Endothelial cell of umbilical vein (primary cell): ENCODE results near the gene MADCAM1. TPM values are rescaled to one million over a fixed set of nuclear protein-coding genes. Genes with fewer than 3 reads are reported as not detected.

Experiments
- BruUV-seq: library from RNA; stranded (reverse); fragments of 400-500 nt; replicated peaks from 2 replicates; lab custom pipeline; 2021; lab: Mats Ljungman, UMichigan
- CTCF ChIA-PET: fragments of 300-600, 350-600 bp; sonication (Branson Sonifier 250); formaldehyde crosslinking; loops from one replicate; lab custom pipeline; 2021; ENCODE audit warnings: antibody characterized with exemption, inconsistent platforms; lab: Charles Lee
- POLR2A ChIA-PET: fragments of 300-600, 350-600 bp; sonication (Branson Sonifier 250); formaldehyde crosslinking; loops from one replicate; lab custom pipeline; 2021; ENCODE audit warnings: antibody characterized with exemption, inconsistent platforms; lab: Charles Lee
- DNase-seq: peaks from one replicate; pipeline ENCODE4 v3.0.0-alpha.2; 2011; ENCODE audit warnings: low read depth, low spot score
- FAIRE-seq: peaks from 2 replicates; lab custom pipeline; 2011; peaks lifted over from hg19 to GRCh38; lab: Jason Lieb, UNC
- H2AFZ ChIP-seq: 2 replicates; pipeline ENCODE4 v1.6.0; 2012; ENCODE audit warnings: low read depth, low read length, control low read depth, inconsistent platforms
- H3K27ac ChIP-seq: 2 replicates; pipeline ENCODE4 v1.5.1; 2011; ENCODE audit warnings: low read depth, mild to moderate bottlenecking, control low read depth, low read length, moderate library complexity; ENCODE audit not compliant: insufficient read depth
- H3K27me3 ChIP-seq, 2 experiments: 2 replicates each; pipeline versions ENCODE4 v1.6.0 to v1.6.1; 2011; ENCODE audit warnings: low read length in 2 of 2, mixed read lengths in 1 of 2; ENCODE audit not compliant: control insufficient read depth in 2 of 2, insufficient read depth in 2 of 2
- H3K36me3 ChIP-seq, 2 experiments: 2 replicates in 1 of 2; 3 replicates in 1 of 2; pipeline ENCODE4 v1.5.1; 2011; ENCODE audit warnings: low read length in 2 of 2, mild to moderate bottlenecking in 1 of 2, moderate library complexity in 1 of 2; ENCODE audit not compliant: control insufficient read depth in 2 of 2, insufficient read depth in 2 of 2; ENCODE audit errors: extremely low read depth in 1 of 2
- H3K4me1 ChIP-seq: 3 replicates; pipeline ENCODE4 v1.5.1; 2011; ENCODE audit warnings: mild to moderate bottlenecking, low read length; ENCODE audit not compliant: control insufficient read depth, insufficient read depth; ENCODE audit errors: extremely low read depth
- H3K4me2 ChIP-seq: 2 replicates; pipeline ENCODE4 v1.6.1; 2011; ENCODE audit warnings: low read length, control low read depth, mixed read lengths; ENCODE audit not compliant: insufficient read depth
- H3K4me3 ChIP-seq, 3 experiments: fragments of 200-600 bp in 1 of 3; sonication (generic), shearing (Covaris generic) in 1 of 3; replicated peaks in 1 of 3; 2 replicates each; pipeline ENCODE4 v1.5.1; 2011 to 2016; ENCODE audit warnings: control low read depth in 3 of 3, low read length in 3 of 3, mild to moderate bottlenecking in 2 of 3, inconsistent platforms in 1 of 3, low read depth in 1 of 3, moderate library complexity in 1 of 3; ENCODE audit not compliant: insufficient read depth in 1 of 3
- H3K79me2 ChIP-seq: 2 replicates; pipeline ENCODE4 v1.6.0; 2012; ENCODE audit warnings: low read length, inconsistent platforms; ENCODE audit not compliant: control insufficient read depth, insufficient read depth
- H3K9ac ChIP-seq: replicated peaks from 2 replicates; pipeline ENCODE3; 2011; ENCODE audit warnings: low read length, control low read depth; ENCODE audit not compliant: insufficient read depth; ENCODE audit errors: extremely low read depth
- H3K9me1 ChIP-seq: replicated peaks from 3 replicates; pipeline ENCODE4 v1.6.0; 2011; ENCODE audit warnings: mild to moderate bottlenecking, low read length; ENCODE audit not compliant: control insufficient read depth, insufficient read depth; ENCODE audit errors: extremely low read depth
- H3K9me3 ChIP-seq: replicated peaks from 2 replicates; pipeline ENCODE4 v1.5.1; 2012; ENCODE audit warnings: low read length, inconsistent platforms; ENCODE audit not compliant: control insufficient read depth, insufficient read depth
- H4K20me1 ChIP-seq: replicated peaks from 2 replicates; pipeline ENCODE3; 2011; ENCODE audit warnings: mild to moderate bottlenecking, low read length; ENCODE audit not compliant: control insufficient read depth, insufficient read depth; ENCODE audit errors: extremely low read depth
- CTCF ChIP-seq, 2 donors: IDR thresholded peaks; 1 replicate in 1 of 2; 2 replicates in 1 of 2; pipeline ENCODE4 v1.5.1; 2011; ENCODE audit warnings: low read length in 2 of 2, mild to moderate bottlenecking in 2 of 2, moderate library complexity in 2 of 2, control low read depth in 1 of 2, inconsistent platforms in 1 of 2, low read depth in 1 of 2; ENCODE audit not compliant: insufficient read depth in 1 of 2; ENCODE audit errors: extremely low read depth in 1 of 2
- EZH2 ChIP-seq: IDR thresholded peaks from 2 replicates; pipeline ENCODE4 v1.6.1; 2012; ENCODE audit warnings: borderline replicate concordance, low read depth, mild to moderate bottlenecking, moderate library complexity, low read length, inconsistent platforms; ENCODE audit not compliant: severe bottlenecking
- FOS ChIP-seq: IDR thresholded peaks from 2 replicates; pipeline ENCODE4 v1.6.1; 2011; ENCODE audit warnings: mild to moderate bottlenecking, low read length, moderate library complexity, borderline replicate concordance; ENCODE audit not compliant: insufficient read depth
- GATA2 ChIP-seq: IDR thresholded peaks from 2 replicates; pipeline ENCODE4 v1.7.0; 2011; ENCODE audit warnings: low read depth, mild to moderate bottlenecking, moderate library complexity, mixed read lengths, low read length; ENCODE audit not compliant: insufficient read length, insufficient read depth
- JUN ChIP-seq: IDR thresholded peaks from 2 replicates; pipeline ENCODE4 v1.6.1; 2011; ENCODE audit warnings: borderline replicate concordance, low read depth; ENCODE audit not compliant: insufficient read length, insufficient read depth
- MAX ChIP-seq: IDR thresholded peaks from 2 replicates; pipeline ENCODE4 v1.6.1; 2011; ENCODE audit not compliant: insufficient read depth, insufficient read length
- MYC ChIP-seq: IDR thresholded peaks from one replicate; pipeline ENCODE4 v1.6.1; 2011; ENCODE audit warnings: mild to moderate bottlenecking, low read depth, low read length
- POLR2A ChIP-seq: IDR thresholded peaks from 2 replicates; pipeline ENCODE4 v1.6.1; 2012; ENCODE audit warnings: low read depth, mild to moderate bottlenecking, control low read depth, low read length
- POLR2AphosphoS5 ChIP-seq: IDR thresholded peaks from 2 replicates; pipeline ENCODE4 v1.6.1; 2012; ENCODE audit warnings: low read depth, mild to moderate bottlenecking, control low read depth, low read length, moderate library complexity; ENCODE audit not compliant: insufficient read depth
- dilution Hi-C: fragments of 300-500 bp; cut with MboI; formaldehyde crosslinking; loops from one replicate; pipeline ENCODE4 v1.15.0; 2019; ENCODE audit warnings: low sequenced_read_pairs; ENCODE audit not compliant: extremely low pct_ligation_motif_present
- intact Hi-C: fragments of 100-400 bp; cut with micrococcal nuclease; formaldehyde crosslinking; loops from one replicate; pipeline ENCODE4 v1.10.0; 2022
- polyA plus RNA-seq, 4 experiments: library from polyadenylated mRNA; depleted of rRNA in 3 of 4; stranded (reverse) in 3 of 4; unstranded in 1 of 4; fragments of >200 nt; gene quantifications; 2 replicates each; pipeline versions ENCODE4 v1.2.1 to v1.2.3, GENCODE V29; 2011 to 2012; ENCODE audit warnings: missing spikeins in 1 of 4
- total RNA-seq: library from RNA; stranded (reverse); gene quantifications from 2 replicates; pipeline ENCODE4 v1.2.3, GENCODE V29; 2021

Gene MADCAM1
- total and polyA plus RNA-seq, 2 donors (not counting 3 experiments of a cell fraction or from before 2014, with no cell fraction given), result 0.07 to 0.31 TPM

- no TSS peak for BruUV-seq
- H3K27ac ChIP-seq, result no peak overlapping the region
- H3K4me2 ChIP-seq, result no peak overlapping the region
- TF ChIP-seq POLR2A (no peak), FOS (no peak), GATA2 (no peak), MYC (no peak), POLR2AphosphoS5 (no peak), JUN (no peak), EZH2 (no peak), CTCF (IDR thresholded peaks at IDR 0.05; ENCODE audit: extremely low read depth in 1 of 2, insufficient read depth in 1 of 2, low read depth in 1 of 2, low read length in 2 of 2) (no peak), MAX (no peak)
- FAIRE-seq (no peak), DNase-seq (no peak)
- H4K20me1 ChIP-seq, result no peaks in the 10 kb centered on the region
- H3K4me1 ChIP-seq, result no peaks in the 10 kb centered on the region
- H3K4me3 ChIP-seq, result no peak overlapping the region
- intact Hi-C loops (no loop called here), dilution Hi-C loops (no loop called here)
- no peaks in the 10 kb centered on the region for H3K9me1 ChIP-seq
- H3K36me3 ChIP-seq, result no peaks in the 10 kb centered on the region
- H2AFZ ChIP-seq, result no peak overlapping the region
- H3K9me3 ChIP-seq, result no peaks in the 10 kb centered on the region
- H3K9ac ChIP-seq, result no peak overlapping the region
- POLR2A ChIA-PET, result no interaction called here
- no peaks in the 10 kb centered on the region for H3K27me3 ChIP-seq
- H3K79me2 ChIP-seq, result no peaks in the 10 kb centered on the region
- CTCF ChIA-PET, result no interaction called here
Observed at GRCh38 chr19:547836-548720, 51.8 kb downstream of the MADCAM1 start.
